Activated CD4-positive, alpha-beta T cell treated with anti-CD3 and anti-CD28 coated beads for 4 hours (primary cell): ENCODE measurements around the gene LRP1.
A peak's percentile ranks its signal among the peaks of the same experiment; 100 is the strongest.

ENCODE experiments used
- DNase-seq, 2 donors: peaks; one replicate each; pipeline ENCODE4 v3.0.0-alpha.2; 2020

The LRP1 gene

GRCh38 chr12:57227315-57228115, 99.2 kb downstream of the LRP1 start:
- no peak for DNase-seq

GRCh38 chr12:57229046-57229633, 100.9 kb downstream of the LRP1 start:
- DNase-seq = no peak

GRCh38 chr12:57229634-57230380, 101.5 kb downstream of the LRP1 start, which contains the start of gene SHMT2:
TSS of gene SHMT2 (plus strand) at chr12:57229711. CDS start at chr12:57229779, 68 bp downstream.
- DNase-seq = peak; percentile 94 to 97

- DNase-seq = no peak
Measured at GRCh38 chr12:57230381-57231155, 102.3 kb downstream of the LRP1 start.

GRCh38 chr12:57231276-57232021, 103.2 kb downstream of the LRP1 start:
- no peak for DNase-seq

GRCh38 chr12:57232156-57232756, 104.0 kb downstream of the LRP1 start:
- DNase-seq = no peak

- no peak for DNase-seq
Measured at GRCh38 chr12:57233357-57234232, 105.3 kb downstream of the LRP1 start.

- DNase-seq = no peak
Measured at GRCh38 chr12:57234233-57234570, 105.9 kb downstream of the LRP1 start.

- DNase-seq = no peak
Measured at GRCh38 chr12:57234571-57235016, 106.3 kb downstream of the LRP1 start.

GRCh38 chr12:57235017-57235727, 106.9 kb downstream of the LRP1 start:
- no peak for DNase-seq

GRCh38 chr12:57235728-57236131, 107.4 kb downstream of the LRP1 start:
- DNase-seq = no peak

- no peak for DNase-seq
Measured at GRCh38 chr12:57236201-57236924, 108.1 kb downstream of the LRP1 start.

- no peak for DNase-seq
Measured at GRCh38 chr12:57236925-57237595, 108.8 kb downstream of the LRP1 start.

- DNase-seq = no peak
Measured at GRCh38 chr12:57237596-57237931, 109.3 kb downstream of the LRP1 start.

- no peak for DNase-seq
Measured at GRCh38 chr12:57237932-57238853, 109.9 kb downstream of the LRP1 start.

- peak; percentile 84 to 87 for DNase-seq
Measured at GRCh38 chr12:57238854-57239554, 110.7 kb downstream of the LRP1 start.

- no peak for DNase-seq
Measured at GRCh38 chr12:57239587-57240065, 111.3 kb downstream of the LRP1 start.
